GM12878 (cell line): ENCODE data around the gene C15orf62. TPM values are rescaled to one million over a fixed set of nuclear protein-coding genes. Genes with fewer than 3 reads are reported as not detected.

ENCODE experiments used
- ASH2L ChIP-seq: fragments of 300-600, 200-600 bp; sonication (generic); IDR thresholded peaks from 2 replicates; pipeline ENCODE4 v1.6.1; 2017; ENCODE audit warnings: low read depth, mild to moderate bottlenecking, borderline replicate concordance
- ATF7 ChIP-seq: fragments of 450-650 bp; IDR thresholded peaks from 2 replicates; pipeline ENCODE4 v1.6.1; 2016; ENCODE audit warnings: low read depth, mild to moderate bottlenecking
- ELK1 ChIP-seq: IDR thresholded peaks from 2 replicates; pipeline ENCODE4 v1.6.1; 2012; ENCODE audit warnings: low read depth, low read length, improper control_type of control experiment
- FOXK2 ChIP-seq: fragments of 450-650 bp; IDR thresholded peaks from 2 replicates; pipeline ENCODE4 v1.6.1; 2017; ENCODE audit warnings: mild to moderate bottlenecking, moderate library complexity
- IRF4 ChIP-seq: IDR thresholded peaks from 2 replicates; pipeline ENCODE4 v1.6.1; 2011; ENCODE audit warnings: low read depth, low read length
- KAT2A ChIP-seq: conservative IDR thresholded peaks from 2 replicates; pipeline ENCODE4 v1.6.1; 2011; ENCODE audit warnings: low read depth, low read length; ENCODE audit not compliant: control insufficient read depth
- MTA2 ChIP-seq: fragments of 450-650 bp; IDR thresholded peaks from 2 replicates; pipeline ENCODE4 v1.6.1; 2016; ENCODE audit warnings: low read depth, mild to moderate bottlenecking, moderate library complexity
- NFIC ChIP-seq: IDR thresholded peaks from 2 replicates; pipeline ENCODE4 v1.6.1; 2012; ENCODE audit warnings: low read depth, mild to moderate bottlenecking, inconsistent platforms, low read length, moderate library complexity
- NR2C2 ChIP-seq: IDR thresholded peaks from 2 replicates; pipeline ENCODE4 v1.6.1; 2011; ENCODE audit warnings: borderline replicate concordance, low read depth; ENCODE audit not compliant: control insufficient read depth, insufficient read length
- NRF1 ChIP-seq: conservative IDR thresholded peaks from 2 replicates; pipeline ENCODE4 v1.6.1; 2011; ENCODE audit warnings: mild to moderate bottlenecking, low read depth, low read length, improper control_type of control experiment
- PML ChIP-seq: IDR thresholded peaks from 2 replicates; pipeline ENCODE4 v1.6.1; 2012; ENCODE audit warnings: low read length, inconsistent platforms
- RELA ChIP-seq: fragments of 450-650 bp; IDR thresholded peaks from 2 replicates; pipeline ENCODE4 v1.8.0; 2014; ENCODE audit warnings: borderline replicate concordance; ENCODE audit not compliant: partially characterized antibody
- RELB ChIP-seq: fragments of 450-650 bp; IDR thresholded peaks from 2 replicates; pipeline ENCODE4 v1.6.1; 2017; ENCODE audit warnings: low read depth, mild to moderate bottlenecking, moderate library complexity
- SMAD1 ChIP-seq: fragments of 450-650 bp; IDR thresholded peaks from 2 replicates; pipeline ENCODE4 v1.6.1; 2018; ENCODE audit warnings: mild to moderate bottlenecking, low read depth; ENCODE audit not compliant: partially characterized antibody
- SRF ChIP-seq, 2 experiments: IDR thresholded peaks; 2 replicates each; pipeline ENCODE4 v1.6.1; 2011; ENCODE audit warnings: low read depth in 2 of 2, low read length in 2 of 2, mild to moderate bottlenecking in 1 of 2, moderate library complexity in 1 of 2
- STAT1 ChIP-seq: fragments of 450-650 bp; conservative IDR thresholded peaks from 2 replicates; pipeline ENCODE4 v1.6.1; 2014; ENCODE audit warnings: antibody characterized with exemption, mild to moderate bottlenecking
- SUZ12 ChIP-seq: fragments of 200-600 bp; sonication (generic); IDR thresholded peaks from one replicate; pipeline ENCODE4 v1.6.1; 2018; ENCODE audit warnings: antibody characterized with exemption, mild to moderate bottlenecking; ENCODE audit not compliant: unreplicated experiment
- TCF12 ChIP-seq: IDR thresholded peaks from 2 replicates; pipeline ENCODE4 v1.6.1; 2011; ENCODE audit warnings: low read depth, mild to moderate bottlenecking, low read length
- USF1 ChIP-seq: IDR thresholded peaks from 2 replicates; pipeline ENCODE4 v1.6.1; 2011; ENCODE audit warnings: borderline replicate concordance, low read depth, mild to moderate bottlenecking, moderate library complexity, mixed read lengths, low read length; ENCODE audit not compliant: insufficient read depth; ENCODE audit errors: extremely low read length
- ZNF274 ChIP-seq: IDR thresholded peaks from one replicate; pipeline ENCODE4 v1.8.0; 2011; ENCODE audit not compliant: insufficient read length, insufficient read depth
- polyA plus RNA-seq, 11 experiments: library from polyadenylated mRNA; depleted of rRNA in 4 of 11; unstranded in 6 of 11; stranded (reverse) in 5 of 11; fragments of >200 nt; fragmentation: Nextera tagmentation in 4 of 11; fragmentation: Illumina TruSeq in 1 of 11; extraction: Ambion mirVana in 4 of 11; extraction: Trizol in 1 of 11; gene quantifications; 1 replicate in 1 of 11; 2 replicates in 10 of 11; pipeline versions ENCODE4 v1.2.1 to v1.2.3, GENCODE V29; 2011 to 2016; ENCODE audit warnings: inconsistent platforms in 2 of 11, missing spikeins in 2 of 11, low read depth in 1 of 11
- total RNA-seq, 4 experiments: library from RNA; depleted of rRNA in 3 of 4; stranded (reverse); fragments of >200 nt in 3 of 4; fragmentation: Illumina TruSeq in 1 of 4; extraction: Trizol in 1 of 4; gene quantifications; 2 replicates each; pipeline versions ENCODE4 v1.2.1 to v1.2.3, GENCODE V29; 2013 to 2021
- TF ChIP-seq, protein P1 (sequence below): fragments of 450-650 bp; formaldehyde crosslinking; IDR thresholded peaks from 2 replicates; pipeline ENCODE4 v1.4.0; 2020; ENCODE audit warnings: mild to moderate bottlenecking, moderate library complexity

The C15orf62 gene
- total and polyA plus RNA-seq, 10 of the 15 experiments (the other 5 are each of a cell fraction or from before 2014, with no cell fraction given) = 0.06 to 0.68 (median 0.40) TPM; not detected in 1

- TF ChIP-seq RELB (peak; percentile 52; the same call in 1 of the 2 replicates), SRF (IDR thresholded peaks at IDR 0.05; ENCODE audit: low read depth in 2 of 2, low read length in 2 of 2) (no peak), TCF12 (no peak), ATF7 (no peak; the same call in 1 of the 2 replicates), MTA2 (no peak), FOXK2 (no peak), NR2C2 (no peak), KAT2A (no peak), SMAD1 (peak; percentile 18), USF1 (no peak), STAT1 (no peak), ZNF274 (no peak), ASH2L (no peak), RELA (peak; percentile 36), SUZ12 (no peak), NFIC (no peak), PML (0 out of 2 replicates have a peak, but pooled peaks have one; percentile 82), NRF1 (peak; percentile 68), ELK1 (peak; percentile 14; the same call in 1 of the 2 replicates), IRF4 (no peak)
- TF ChIP-seq, protein P1, sequence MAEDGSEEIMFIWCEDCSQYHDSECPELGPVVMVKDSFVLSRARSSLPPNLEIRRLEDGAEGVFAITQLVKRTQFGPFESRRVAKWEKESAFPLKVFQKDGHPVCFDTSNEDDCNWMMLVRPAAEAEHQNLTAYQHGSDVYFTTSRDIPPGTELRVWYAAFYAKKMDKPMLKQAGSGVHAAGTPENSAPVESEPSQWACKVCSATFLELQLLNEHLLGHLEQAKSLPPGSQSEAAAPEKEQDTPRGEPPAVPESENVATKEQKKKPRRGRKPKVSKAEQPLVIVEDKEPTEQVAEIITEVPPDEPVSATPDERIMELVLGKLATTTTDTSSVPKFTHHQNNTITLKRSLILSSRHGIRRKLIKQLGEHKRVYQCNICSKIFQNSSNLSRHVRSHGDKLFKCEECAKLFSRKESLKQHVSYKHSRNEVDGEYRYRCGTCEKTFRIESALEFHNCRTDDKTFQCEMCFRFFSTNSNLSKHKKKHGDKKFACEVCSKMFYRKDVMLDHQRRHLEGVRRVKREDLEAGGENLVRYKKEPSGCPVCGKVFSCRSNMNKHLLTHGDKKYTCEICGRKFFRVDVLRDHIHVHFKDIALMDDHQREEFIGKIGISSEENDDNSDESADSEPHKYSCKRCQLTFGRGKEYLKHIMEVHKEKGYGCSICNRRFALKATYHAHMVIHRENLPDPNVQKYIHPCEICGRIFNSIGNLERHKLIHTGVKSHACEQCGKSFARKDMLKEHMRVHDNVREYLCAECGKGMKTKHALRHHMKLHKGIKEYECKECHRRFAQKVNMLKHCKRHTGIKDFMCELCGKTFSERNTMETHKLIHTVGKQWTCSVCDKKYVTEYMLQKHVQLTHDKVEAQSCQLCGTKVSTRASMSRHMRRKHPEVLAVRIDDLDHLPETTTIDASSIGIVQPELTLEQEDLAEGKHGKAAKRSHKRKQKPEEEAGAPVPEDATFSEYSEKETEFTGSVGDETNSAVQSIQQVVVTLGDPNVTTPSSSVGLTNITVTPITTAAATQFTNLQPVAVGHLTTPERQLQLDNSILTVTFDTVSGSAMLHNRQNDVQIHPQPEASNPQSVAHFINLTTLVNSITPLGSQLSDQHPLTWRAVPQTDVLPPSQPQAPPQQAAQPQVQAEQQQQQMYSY (CRISPR knock-in tag) = no peak
Measured at GRCh38 chr15:40807028-40807887, 37.5 kb downstream of the C15orf62 start, which contains the start of the genes DNAJC17 and ZFYVE19 (continued).
